Fibroblast of gingiva (primary cell): ENCODE results near the gene CADPS2.

Experiments used
- DNase-seq: peaks from one replicate; pipeline ENCODE4 v3.0.0-alpha.2; 2011; ENCODE audit warnings: low read depth

CADPS2 gene

GRCh38 chr7:122442929-122443328 lies 443.3 kb downstream of the CADPS2 start:
- DNase-seq, result no peak

GRCh38 chr7:122438492-122438891 lies 447.8 kb downstream of the CADPS2 start:
- no peak for DNase-seq

DNA sequence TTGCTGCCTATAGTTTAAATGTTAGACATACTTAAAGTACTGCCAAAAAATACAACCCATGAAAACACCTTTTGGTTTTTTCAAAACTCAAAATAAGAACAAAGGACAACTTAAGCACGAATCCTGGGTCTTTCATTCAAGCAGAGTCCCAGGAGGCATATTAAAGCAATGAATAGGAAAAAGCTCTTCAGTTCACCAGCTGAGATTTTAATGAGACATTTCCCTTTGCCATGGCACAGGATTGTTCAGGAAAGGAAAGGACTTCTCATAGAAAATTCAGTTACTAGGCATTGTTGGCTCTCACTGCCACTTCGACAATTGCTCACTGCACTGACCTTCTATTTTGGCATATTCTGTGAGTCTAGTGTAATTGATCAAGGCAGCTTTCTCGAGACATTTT lies 448.3 kb downstream of the CADPS2 start:
- no peak for DNase-seq

GRCh38 chr7:122433765-122434164 lies 452.5 kb downstream of the CADPS2 start:
- no peak for DNase-seq

GRCh38 chr7:122430710-122431109 lies 455.6 kb downstream of the CADPS2 start:
- peak; percentile 36 for DNase-seq

- no peak for DNase-seq
These were observed 456.3 kb downstream of the CADPS2 start for GRCh38 chr7:122429926-122430325.

GRCh38 chr7:122425731-122426130 lies 460.5 kb downstream of the CADPS2 start:
- DNase-seq, result no peak

GRCh38 chr7:122423591-122423990 lies 462.7 kb downstream of the CADPS2 start:
- DNase-seq, result no peak

DNA sequence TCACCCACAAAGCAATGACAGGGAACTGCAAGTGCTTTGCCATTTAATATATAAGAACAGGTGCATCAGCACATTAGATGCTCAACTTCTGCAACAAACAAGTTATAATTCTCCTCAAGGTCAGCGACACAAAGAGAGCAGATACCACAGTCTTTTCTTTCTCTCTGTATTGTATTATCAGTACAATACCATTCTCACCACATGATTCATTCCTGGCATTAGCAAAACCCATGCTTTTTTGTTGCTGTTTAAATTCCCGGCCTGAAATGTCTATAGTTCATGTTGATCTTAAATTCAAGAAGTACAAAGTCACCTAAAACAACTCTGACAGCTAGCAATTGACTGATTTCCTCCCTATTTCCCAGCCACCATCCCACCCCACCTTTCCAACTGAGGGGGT lies 469.9 kb downstream of the CADPS2 start:
- DNase-seq, result no peak

GRCh38 chr7:122415510-122415909 lies 470.8 kb downstream of the CADPS2 start:
- no peak for DNase-seq

GRCh38 chr7:122413339-122413738 lies 472.9 kb downstream of the CADPS2 start:
- DNase-seq, result no peak

DNA sequence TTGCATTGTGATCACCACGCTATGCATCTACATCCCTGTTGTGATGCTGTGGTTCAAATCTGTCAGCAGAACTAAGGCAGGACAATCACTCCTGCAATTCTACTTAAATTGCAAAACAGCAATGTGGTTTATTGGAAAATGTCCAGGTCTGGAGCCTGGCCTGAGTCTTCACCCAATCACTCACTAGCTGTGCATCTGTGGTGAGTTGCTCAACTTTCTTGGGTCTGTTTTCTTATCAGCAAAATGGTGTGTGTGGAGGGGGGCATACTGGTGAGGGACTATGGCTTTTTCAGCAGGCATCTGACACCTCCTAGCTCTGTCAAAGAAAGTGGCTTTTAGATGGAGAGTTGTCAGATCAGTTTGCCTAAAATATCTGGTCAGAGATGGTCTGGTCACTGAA lies 473.4 kb downstream of the CADPS2 start:
- DNase-seq, result peak; percentile 67

- DNase-seq, result no peak
These were observed 473.8 kb downstream of the CADPS2 start for GRCh38 chr7:122412441-122412840.

DNA sequence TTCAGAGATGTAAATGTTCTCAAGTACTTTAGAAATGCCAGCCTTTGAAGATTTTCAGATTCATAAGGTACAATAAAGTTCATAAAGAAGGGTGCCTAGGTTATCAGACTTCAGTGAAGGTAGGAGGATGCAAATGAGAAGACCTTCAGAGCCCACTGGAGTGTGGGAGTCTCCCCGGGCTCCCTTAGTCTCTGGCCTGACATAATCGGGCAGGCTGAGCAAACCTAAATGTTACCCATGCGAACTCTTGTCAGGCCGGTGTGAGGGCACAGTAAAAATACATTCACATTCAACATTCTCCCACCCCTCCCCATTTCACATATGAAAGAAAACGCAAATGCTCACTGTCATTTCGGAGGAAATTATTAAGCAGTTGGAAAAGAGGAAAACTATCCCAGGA lies 479.1 kb downstream of the CADPS2 start:
- DNase-seq, result no peak

DNA sequence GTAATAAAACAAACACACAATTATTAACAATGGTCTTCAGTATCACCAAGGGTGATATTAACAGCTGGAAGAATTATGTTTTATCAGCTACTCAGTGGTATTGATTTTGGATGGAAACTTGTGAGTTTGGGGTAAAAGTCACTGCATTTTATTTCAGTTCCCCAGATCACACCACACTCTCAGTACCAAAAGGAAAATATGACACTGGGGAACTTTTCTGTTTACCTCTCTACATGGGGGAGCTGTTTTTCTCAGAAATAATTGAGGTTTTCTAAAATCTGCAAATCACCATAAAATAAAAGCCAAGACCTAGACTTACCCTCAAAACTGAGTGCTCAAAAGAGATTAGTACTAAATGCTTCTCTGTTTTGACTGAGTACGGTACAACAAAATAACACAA lies 483.1 kb downstream of the CADPS2 start:
- DNase-seq, result no peak

GRCh38 chr7:122402235-122402634 lies 484.0 kb downstream of the CADPS2 start:
- no peak for DNase-seq

- DNase-seq, result no peak
These were observed 488.9 kb downstream of the CADPS2 start for GRCh38 chr7:122397381-122397780.

DNA sequence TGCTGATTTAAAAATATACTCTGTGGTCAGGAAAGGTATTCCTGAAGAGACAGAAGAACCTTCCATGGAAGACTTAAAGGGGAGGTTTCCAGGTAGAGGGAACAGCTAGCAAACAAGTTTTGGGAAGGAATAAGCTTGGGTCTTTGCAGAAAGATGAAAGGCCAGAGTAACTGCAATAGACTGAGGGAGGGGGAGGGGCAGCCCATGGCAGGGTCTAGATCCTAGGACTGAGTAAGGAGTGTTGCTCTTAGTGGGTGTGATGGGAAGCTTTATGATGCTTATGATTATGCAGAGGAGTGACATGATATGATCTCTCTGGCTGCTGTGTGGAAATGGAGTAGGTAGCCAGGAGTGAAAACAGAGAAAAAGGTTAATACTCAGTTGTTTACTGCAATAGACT lies 491.7 kb downstream of the CADPS2 start:
- no peak for DNase-seq

- DNase-seq, result no peak
These were observed 501.7 kb downstream of the CADPS2 start for GRCh38 chr7:122384528-122384927.

- DNase-seq, result no peak
These were observed 502.3 kb downstream of the CADPS2 start for GRCh38 chr7:122383934-122384333.

DNA sequence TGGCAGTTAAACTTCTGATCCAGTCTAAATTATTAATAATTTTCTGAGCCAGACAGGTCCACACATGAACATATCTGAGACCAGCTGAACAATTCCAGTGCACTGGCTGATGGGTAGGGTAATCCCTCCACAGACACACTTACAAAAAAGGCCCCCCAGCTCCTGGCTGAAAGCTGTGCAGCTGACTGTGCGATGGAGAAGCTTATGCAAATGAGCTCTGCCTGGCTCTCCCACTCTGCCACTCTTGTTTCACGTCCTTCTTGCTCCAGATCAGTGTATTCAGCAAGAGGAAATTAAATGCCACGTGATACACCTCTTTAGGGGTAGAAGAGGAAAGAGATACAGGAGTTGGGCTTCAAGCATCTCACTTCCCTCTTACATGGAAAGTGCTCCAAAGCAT lies 505.3 kb downstream of the CADPS2 start:
- no peak for DNase-seq

DNA sequence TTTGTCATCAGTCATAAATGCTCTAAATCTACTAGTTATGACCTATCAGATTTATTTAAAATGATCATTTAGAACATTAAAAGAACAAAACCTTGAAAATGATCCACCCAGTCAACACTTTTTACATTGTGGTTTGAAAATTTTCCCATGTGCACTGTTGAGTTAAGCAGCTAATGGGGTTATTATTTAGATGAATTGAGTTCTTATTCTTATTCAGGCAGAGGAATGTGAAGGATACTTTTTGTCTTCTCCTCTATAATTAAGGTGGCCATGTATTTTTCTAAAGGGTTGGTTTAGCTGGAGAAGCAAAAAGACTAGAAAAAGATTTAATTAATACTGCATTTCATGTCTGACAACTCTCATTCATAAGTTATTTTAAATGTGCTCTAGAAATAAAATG lies 506.8 kb downstream of the CADPS2 start:
- no peak for DNase-seq

DNA sequence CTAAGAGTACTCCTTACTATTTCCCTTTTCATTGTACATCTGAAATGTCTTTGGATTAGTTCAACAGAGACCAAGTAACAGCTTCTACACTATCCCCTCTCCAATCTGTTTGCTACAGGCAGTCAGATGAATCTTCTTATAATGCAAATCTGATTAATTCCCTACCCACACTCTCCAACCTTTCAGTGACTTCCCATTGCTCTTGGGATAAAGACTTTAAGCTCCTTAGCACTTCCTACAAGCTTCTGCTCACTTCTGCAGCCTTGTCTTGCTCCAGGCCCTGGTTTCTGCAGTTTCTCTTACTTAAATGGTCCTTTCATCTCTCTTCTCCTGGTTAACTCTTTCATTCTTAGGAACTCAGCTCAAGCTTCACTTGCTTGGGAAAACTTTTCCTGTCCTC lies 516.5 kb downstream of the CADPS2 start:
- no peak for DNase-seq

DNA sequence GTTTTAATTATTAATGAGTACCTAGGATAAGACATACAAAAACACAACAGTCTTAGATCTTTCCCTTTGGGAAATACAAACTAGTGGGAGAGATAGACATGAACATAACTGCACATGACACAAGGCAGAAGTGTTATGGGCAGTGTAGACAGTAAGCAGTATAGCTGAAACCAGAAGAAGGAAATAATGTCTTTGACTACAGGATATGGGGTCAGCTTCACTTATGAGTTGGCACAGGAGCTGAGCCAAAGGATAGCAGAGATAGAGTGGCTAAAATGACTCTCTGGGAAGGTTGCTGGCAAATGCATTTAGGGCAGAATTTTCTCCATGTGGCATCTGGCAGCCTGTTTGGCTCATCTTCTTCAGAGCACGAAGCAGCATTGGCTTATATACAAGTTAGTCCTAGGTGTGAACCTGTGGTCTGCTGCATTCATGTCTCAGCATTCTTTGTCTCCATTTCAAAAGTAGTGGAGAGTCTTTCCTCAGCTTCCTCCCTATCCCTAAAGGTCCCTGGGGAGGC lies 521.4 kb downstream of the CADPS2 start:
- no peak for DNase-seq

GRCh38 chr7:122363144-122363543 lies 523.1 kb downstream of the CADPS2 start:
- no peak for DNase-seq
